HEK293 (cell line): Measurements from ENCODE around the gene ASCC1.

Source experiments
- CTCF ChIA-PET: fragments of 350-600 bp; formaldehyde crosslinking; extraction: SDS; loops from one replicate; lab custom pipeline; 2021; ENCODE audit warnings: antibody characterized with exemption; lab: Yijun Ruan, JAX
- POLR2A ChIA-PET: fragments of 300-600 bp; formaldehyde crosslinking; extraction: SDS; loops from one replicate; lab custom pipeline; 2020; ENCODE audit warnings: antibody characterized with exemption, inconsistent platforms; lab: Yijun Ruan, JAX
- H3K27ac ChIP-seq: fragments of 200-500 bp; sonication (Bioruptor generic); 2 replicates; pipeline ENCODE4 v1.5.1; 2014; ENCODE audit warnings: low read depth, low read length, control low read depth, inconsistent platforms; ENCODE audit errors: extremely low read depth
- H3K36me3 ChIP-seq, 2 experiments: fragments of 200-500 bp in 1 of 2; sonication (Bioruptor generic) in 1 of 2; 1 replicate in 1 of 2; 2 replicates in 1 of 2; pipeline ENCODE4 v1.5.1; 2014 to 2017; ENCODE audit warnings: inconsistent platforms in 2 of 2, low read length in 2 of 2; ENCODE audit not compliant: control insufficient read depth in 2 of 2, insufficient read depth in 1 of 2
- H3K4me1 ChIP-seq: fragments of 200-500 bp; sonication (Bioruptor generic); 2 replicates; pipeline ENCODE4 v1.5.1; 2014; ENCODE audit warnings: mild to moderate bottlenecking, low read length, inconsistent platforms; ENCODE audit not compliant: control insufficient read depth, insufficient read depth
- H3K4me3 ChIP-seq: 2 replicates; pipeline ENCODE4 v1.5.1; 2011; ENCODE audit warnings: low read depth, mild to moderate bottlenecking, control low read depth, low read length, moderate library complexity
- H3K9me3 ChIP-seq: fragments of 200-500 bp; sonication (Bioruptor generic); 2 replicates; pipeline ENCODE4 v1.5.1; 2014; ENCODE audit warnings: low read depth, low read length, inconsistent platforms; ENCODE audit not compliant: control insufficient read depth, insufficient read depth
- GLI4 ChIP-seq: fragments of 450-650 bp; formaldehyde crosslinking; IDR thresholded peaks from 2 replicates; pipeline ENCODE4 v1.5.1; 2016; ENCODE audit warnings: missing biosample characterization, missing genetic modification characterization
- MZF1 ChIP-seq: fragments of 450-650 bp; formaldehyde crosslinking; IDR thresholded peaks from 2 replicates; pipeline ENCODE4 v1.5.1; 2017; ENCODE audit warnings: missing biosample characterization, missing genetic modification characterization, borderline replicate concordance
- SETDB1 ChIP-seq: IDR thresholded peaks from one replicate; pipeline ENCODE4 v1.6.1; 2017; ENCODE audit warnings: mild to moderate bottlenecking, low read length, moderate library complexity, mixed read lengths; ENCODE audit not compliant: insufficient read length
- ZBTB1 ChIP-seq: fragments of 450-650 bp; formaldehyde crosslinking; IDR thresholded peaks from 2 replicates; pipeline ENCODE4 v1.5.1; 2016; ENCODE audit warnings: missing biosample characterization, missing genetic modification characterization
- ZNF10 ChIP-seq: fragments of 450-650 bp; formaldehyde crosslinking; IDR thresholded peaks from 2 replicates; pipeline ENCODE4 v1.5.1; 2017; ENCODE audit warnings: missing biosample characterization, missing genetic modification characterization
- ZNF121 ChIP-seq: fragments of 450-650 bp; formaldehyde crosslinking; IDR thresholded peaks from 2 replicates; pipeline ENCODE4 v1.5.1; 2016; ENCODE audit warnings: missing biosample characterization, missing genetic modification characterization
- ZNF324 ChIP-seq: fragments of 450-650 bp; formaldehyde crosslinking; IDR thresholded peaks from 2 replicates; pipeline ENCODE4 v1.5.1; 2016; ENCODE audit warnings: missing biosample characterization, missing genetic modification characterization
- ZNF341 ChIP-seq: fragments of 450-650 bp; formaldehyde crosslinking; IDR thresholded peaks from 2 replicates; pipeline ENCODE4; 2016; ENCODE audit warnings: low read depth, missing biosample characterization, missing genetic modification characterization
- ZNF426 ChIP-seq: fragments of 450-650 bp; formaldehyde crosslinking; IDR thresholded peaks from 2 replicates; pipeline ENCODE4 v1.5.1; 2017; ENCODE audit warnings: missing biosample characterization, missing genetic modification characterization, mild to moderate bottlenecking, inconsistent platforms, moderate library complexity
- ZNF514 ChIP-seq: fragments of 450-650 bp; formaldehyde crosslinking; IDR thresholded peaks from 2 replicates; pipeline ENCODE4 v1.5.1; 2016; ENCODE audit warnings: missing biosample characterization, missing genetic modification characterization
- ZNF521 ChIP-seq: fragments of 450-650 bp; formaldehyde crosslinking; IDR thresholded peaks from 2 replicates; pipeline ENCODE4 v1.5.1; 2017; ENCODE audit warnings: missing biosample characterization, mild to moderate bottlenecking, missing genetic modification characterization
- ZNF555 ChIP-seq: fragments of 450-650 bp; formaldehyde crosslinking; conservative IDR thresholded peaks from 2 replicates; pipeline ENCODE4 v1.5.1; 2017; ENCODE audit warnings: missing biosample characterization, mild to moderate bottlenecking, missing genetic modification characterization, inconsistent platforms
- ZNF571 ChIP-seq: fragments of 450-650 bp; formaldehyde crosslinking; IDR thresholded peaks from 2 replicates; pipeline ENCODE4 v1.5.0; 2017; ENCODE audit warnings: missing biosample characterization, missing genetic modification characterization
- ZNF623 ChIP-seq: fragments of 450-650 bp; formaldehyde crosslinking; IDR thresholded peaks from 2 replicates; pipeline ENCODE4 v1.5.1; 2016; ENCODE audit warnings: missing biosample characterization, missing genetic modification characterization
- ZNF626 ChIP-seq: fragments of 450-650 bp; sonication (Bioruptor Pico); formaldehyde crosslinking; IDR thresholded peaks from 2 replicates; pipeline ENCODE4 v1.5.1; 2018; ENCODE audit warnings: missing biosample characterization, missing genetic modification characterization, inconsistent platforms
- ZXDB ChIP-seq: fragments of 450-650 bp; formaldehyde crosslinking; IDR thresholded peaks from 2 replicates; pipeline ENCODE4 v1.5.1; 2016; ENCODE audit warnings: missing biosample characterization, missing genetic modification characterization
- TF ChIP-seq, protein P1 (sequence below): sonication (generic); formaldehyde crosslinking; IDR thresholded peaks from 2 replicates; pipeline ENCODE4 v1.8.1; 2022; ENCODE audit warnings: mild to moderate bottlenecking, moderate library complexity, missing genetic modification reagents
- TF ChIP-seq, protein P2 (sequence below): fragments of 450-650 bp; formaldehyde crosslinking; IDR thresholded peaks from 2 replicates; pipeline ENCODE4 v1.5.1; 2016; ENCODE audit warnings: missing biosample characterization, missing genetic modification characterization
- TF ChIP-seq, protein P3 (sequence below): fragments of 450-650 bp; formaldehyde crosslinking; IDR thresholded peaks from 2 replicates; pipeline ENCODE4 v1.5.1; 2016; ENCODE audit warnings: missing biosample characterization, missing genetic modification characterization
- TF ChIP-seq, protein P4 (sequence below): fragments of 450-650 bp; formaldehyde crosslinking; IDR thresholded peaks from 2 replicates; pipeline ENCODE4 v1.5.1; 2016; ENCODE audit warnings: missing biosample characterization, missing genetic modification characterization, low read depth
- TF ChIP-seq, protein P5 (sequence below): fragments of 450-650 bp; formaldehyde crosslinking; IDR thresholded peaks from 2 replicates; pipeline ENCODE4 v1.5.1; 2017; ENCODE audit warnings: missing biosample characterization, missing genetic modification characterization
- TF ChIP-seq, protein P6 (sequence below): fragments of 450-650 bp; formaldehyde crosslinking; IDR thresholded peaks from 2 replicates; pipeline ENCODE4 v1.5.1; 2016; ENCODE audit warnings: missing biosample characterization, missing genetic modification characterization

The ASCC1 gene

DNA sequence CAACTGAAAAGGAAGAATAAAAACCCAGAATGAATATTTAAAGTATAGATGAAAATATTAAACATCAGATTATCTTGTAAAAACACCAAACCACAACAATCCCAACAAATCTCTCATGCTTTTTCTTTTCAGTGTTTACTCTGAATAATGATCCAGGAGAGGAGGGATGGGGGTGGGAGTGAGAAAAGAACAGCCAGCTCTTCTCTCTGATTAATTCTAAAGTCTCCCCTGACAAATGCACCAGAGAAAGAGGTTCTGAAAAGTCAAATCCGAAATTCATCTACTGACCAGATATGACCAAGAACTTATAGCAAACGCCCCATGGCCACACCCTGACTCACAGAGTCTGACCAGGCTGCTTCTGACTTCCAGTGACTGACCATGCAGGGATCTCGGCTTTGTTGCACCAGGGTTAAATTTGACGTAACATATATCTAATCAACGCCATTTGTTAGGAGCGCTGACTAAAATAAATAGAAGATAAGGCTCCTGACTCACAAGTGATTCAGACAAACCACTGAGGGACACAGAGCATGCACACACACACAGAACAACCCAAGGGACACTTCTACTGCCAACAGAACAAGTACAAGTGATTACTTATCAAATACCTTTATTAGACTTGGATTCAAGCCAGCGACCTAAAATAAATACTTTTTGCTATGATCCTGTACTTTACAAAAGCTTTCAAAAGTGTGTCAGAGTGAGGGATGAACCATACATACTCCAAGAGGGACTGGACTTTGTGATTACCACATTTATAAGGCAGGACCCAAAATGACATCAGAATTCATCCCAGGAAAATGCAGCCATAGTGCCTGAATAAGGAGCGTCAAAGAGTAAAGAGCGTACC lies 118.4 kb downstream of the ASCC1 start (continued):
- no peak for TF ChIP-seq ZNF10
- no peak for TF ChIP-seq ZNF514 (tag by site-specific recombination)
- TF ChIP-seq ZNF623 (tag by site-specific recombination) = no peak
- no peak for TF ChIP-seq ZNF571 (tag by site-specific recombination)
- no peak for TF ChIP-seq ZNF555 (tag by site-specific recombination)
- TF ChIP-seq ZNF341 = peak; percentile 95
- TF ChIP-seq, protein P1, sequence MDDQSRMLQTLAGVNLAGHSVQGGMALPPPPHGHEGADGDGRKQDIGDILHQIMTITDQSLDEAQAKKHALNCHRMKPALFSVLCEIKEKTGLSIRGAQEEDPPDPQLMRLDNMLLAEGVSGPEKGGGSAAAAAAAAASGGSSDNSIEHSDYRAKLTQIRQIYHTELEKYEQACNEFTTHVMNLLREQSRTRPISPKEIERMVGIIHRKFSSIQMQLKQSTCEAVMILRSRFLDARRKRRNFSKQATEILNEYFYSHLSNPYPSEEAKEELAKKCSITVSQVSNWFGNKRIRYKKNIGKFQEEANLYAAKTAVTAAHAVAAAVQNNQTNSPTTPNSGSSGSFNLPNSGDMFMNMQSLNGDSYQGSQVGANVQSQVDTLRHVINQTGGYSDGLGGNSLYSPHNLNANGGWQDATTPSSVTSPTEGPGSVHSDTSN = no peak
- peak; percentile 12 for TF ChIP-seq SETDB1
- TF ChIP-seq ZNF426 (tag by site-specific recombination) = no peak
- TF ChIP-seq, protein P2, sequence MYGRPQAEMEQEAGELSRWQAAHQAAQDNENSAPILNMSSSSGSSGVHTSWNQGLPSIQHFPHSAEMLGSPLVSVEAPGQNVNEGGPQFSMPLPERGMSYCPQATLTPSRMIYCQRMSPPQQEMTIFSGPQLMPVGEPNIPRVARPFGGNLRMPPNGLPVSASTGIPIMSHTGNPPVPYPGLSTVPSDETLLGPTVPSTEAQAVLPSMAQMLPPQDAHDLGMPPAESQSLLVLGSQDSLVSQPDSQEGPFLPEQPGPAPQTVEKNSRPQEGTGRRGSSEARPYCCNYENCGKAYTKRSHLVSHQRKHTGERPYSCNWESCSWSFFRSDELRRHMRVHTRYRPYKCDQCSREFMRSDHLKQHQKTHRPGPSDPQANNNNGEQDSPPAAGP (tag by site-specific recombination) = peak; percentile 97
- TF ChIP-seq, protein P3, sequence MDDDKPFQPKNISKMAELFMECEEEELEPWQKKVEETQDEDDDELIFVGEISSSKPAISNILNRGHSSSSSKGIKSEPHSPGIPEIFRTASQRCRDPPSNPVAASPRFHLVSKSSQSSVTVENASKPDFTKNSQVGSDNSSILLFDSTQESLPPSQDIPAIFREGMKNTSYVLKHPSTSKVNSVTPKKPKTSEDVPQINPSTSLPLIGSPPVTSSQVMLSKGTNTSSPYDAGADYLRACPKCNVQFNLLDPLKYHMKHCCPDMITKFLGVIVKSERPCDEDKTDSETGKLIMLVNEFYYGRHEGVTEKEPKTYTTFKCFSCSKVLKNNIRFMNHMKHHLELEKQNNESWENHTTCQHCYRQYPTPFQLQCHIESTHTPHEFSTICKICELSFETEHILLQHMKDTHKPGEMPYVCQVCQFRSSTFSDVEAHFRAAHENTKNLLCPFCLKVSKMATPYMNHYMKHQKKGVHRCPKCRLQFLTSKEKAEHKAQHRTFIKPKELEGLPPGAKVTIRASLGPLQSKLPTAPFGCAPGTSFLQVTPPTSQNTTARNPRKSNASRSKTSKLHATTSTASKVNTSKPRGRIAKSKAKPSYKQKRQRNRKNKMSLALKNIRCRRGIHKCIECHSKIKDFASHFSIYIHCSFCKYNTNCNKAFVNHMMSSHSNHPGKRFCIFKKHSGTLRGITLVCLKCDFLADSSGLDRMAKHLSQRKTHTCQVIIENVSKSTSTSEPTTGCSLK (tag by site-specific recombination) = no peak
- TF ChIP-seq ZNF121 (tag by site-specific recombination) = no peak
- no peak for TF ChIP-seq ZNF521
- no peak for TF ChIP-seq ZNF626 (tag by site-specific recombination)
- TF ChIP-seq, protein P4, sequence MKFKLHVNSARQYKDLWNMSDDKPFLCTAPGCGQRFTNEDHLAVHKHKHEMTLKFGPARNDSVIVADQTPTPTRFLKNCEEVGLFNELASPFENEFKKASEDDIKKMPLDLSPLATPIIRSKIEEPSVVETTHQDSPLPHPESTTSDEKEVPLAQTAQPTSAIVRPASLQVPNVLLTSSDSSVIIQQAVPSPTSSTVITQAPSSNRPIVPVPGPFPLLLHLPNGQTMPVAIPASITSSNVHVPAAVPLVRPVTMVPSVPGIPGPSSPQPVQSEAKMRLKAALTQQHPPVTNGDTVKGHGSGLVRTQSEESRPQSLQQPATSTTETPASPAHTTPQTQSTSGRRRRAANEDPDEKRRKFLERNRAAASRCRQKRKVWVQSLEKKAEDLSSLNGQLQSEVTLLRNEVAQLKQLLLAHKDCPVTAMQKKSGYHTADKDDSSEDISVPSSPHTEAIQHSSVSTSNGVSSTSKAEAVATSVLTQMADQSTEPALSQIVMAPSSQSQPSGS (tag by site-specific recombination) = no peak; the same call in none of the 2 replicates
- peak; percentile 67; the same call in 1 of the 2 replicates for TF ChIP-seq ZBTB1 (tag by site-specific recombination)
- TF ChIP-seq, all 188 proteins: peak for 65

DNA sequence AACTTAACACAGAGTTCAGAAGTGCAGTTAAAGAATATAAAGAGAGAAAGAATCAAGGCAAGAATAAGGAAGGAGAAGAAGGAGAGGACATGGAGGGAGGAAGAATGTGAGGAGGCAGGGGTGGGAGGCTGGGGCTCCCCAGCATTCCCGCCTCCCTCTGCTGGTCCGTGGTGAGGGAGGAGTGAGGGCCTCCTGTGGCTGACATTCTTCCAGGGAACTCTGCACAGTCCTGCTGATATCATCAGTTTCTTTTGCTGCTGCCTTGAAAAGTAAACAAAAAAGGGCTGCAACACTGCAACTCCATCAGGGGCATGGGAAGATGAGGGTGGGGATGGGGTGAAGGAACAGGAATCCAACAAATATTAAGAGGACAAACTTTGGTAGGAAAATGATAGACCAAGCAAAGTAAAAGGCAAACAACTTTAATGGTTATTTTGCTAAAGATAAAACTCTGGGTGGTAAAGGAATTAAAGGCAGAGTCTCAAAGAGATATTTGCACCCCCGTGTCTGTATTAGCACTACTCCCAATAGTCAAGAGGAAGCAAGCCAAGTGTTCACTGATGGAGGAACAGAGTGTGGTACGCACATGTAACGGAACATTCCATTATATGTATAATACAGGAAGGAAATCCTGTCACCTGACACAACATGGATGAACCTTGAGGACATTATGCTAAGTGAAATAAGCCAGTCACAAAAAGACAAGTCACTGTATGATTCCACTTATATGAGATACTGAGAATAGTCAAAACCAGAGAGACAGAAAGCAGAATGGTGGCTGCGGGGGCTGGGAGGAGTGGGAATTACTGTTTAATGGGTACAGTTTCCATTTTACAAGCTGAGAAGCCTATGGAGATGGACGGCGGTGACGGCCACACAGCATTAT lies 119.7 kb downstream of the ASCC1 start:
- CTCF ChIA-PET = interaction anchor here (0.5 kb wide), 1 partner anchor 1950 kb away, joined by 3 read pairs; the partner anchor contains the start of gene TYSND1
- TF ChIP-seq MZF1 = peak; percentile 57; the same call in 1 of the 2 replicates
- TF ChIP-seq, protein P5, sequence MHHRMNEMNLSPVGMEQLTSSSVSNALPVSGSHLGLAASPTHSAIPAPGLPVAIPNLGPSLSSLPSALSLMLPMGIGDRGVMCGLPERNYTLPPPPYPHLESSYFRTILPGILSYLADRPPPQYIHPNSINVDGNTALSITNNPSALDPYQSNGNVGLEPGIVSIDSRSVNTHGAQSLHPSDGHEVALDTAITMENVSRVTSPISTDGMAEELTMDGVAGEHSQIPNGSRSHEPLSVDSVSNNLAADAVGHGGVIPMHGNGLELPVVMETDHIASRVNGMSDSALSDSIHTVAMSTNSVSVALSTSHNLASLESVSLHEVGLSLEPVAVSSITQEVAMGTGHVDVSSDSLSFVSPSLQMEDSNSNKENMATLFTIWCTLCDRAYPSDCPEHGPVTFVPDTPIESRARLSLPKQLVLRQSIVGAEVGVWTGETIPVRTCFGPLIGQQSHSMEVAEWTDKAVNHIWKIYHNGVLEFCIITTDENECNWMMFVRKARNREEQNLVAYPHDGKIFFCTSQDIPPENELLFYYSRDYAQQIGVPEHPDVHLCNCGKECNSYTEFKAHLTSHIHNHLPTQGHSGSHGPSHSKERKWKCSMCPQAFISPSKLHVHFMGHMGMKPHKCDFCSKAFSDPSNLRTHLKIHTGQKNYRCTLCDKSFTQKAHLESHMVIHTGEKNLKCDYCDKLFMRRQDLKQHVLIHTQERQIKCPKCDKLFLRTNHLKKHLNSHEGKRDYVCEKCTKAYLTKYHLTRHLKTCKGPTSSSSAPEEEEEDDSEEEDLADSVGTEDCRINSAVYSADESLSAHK (tag by site-specific recombination) = 0 out of 2 replicates have a peak, but pooled peaks have one; percentile 18
- TF ChIP-seq ZXDB = peak; percentile 71
- TF ChIP-seq, protein P6, sequence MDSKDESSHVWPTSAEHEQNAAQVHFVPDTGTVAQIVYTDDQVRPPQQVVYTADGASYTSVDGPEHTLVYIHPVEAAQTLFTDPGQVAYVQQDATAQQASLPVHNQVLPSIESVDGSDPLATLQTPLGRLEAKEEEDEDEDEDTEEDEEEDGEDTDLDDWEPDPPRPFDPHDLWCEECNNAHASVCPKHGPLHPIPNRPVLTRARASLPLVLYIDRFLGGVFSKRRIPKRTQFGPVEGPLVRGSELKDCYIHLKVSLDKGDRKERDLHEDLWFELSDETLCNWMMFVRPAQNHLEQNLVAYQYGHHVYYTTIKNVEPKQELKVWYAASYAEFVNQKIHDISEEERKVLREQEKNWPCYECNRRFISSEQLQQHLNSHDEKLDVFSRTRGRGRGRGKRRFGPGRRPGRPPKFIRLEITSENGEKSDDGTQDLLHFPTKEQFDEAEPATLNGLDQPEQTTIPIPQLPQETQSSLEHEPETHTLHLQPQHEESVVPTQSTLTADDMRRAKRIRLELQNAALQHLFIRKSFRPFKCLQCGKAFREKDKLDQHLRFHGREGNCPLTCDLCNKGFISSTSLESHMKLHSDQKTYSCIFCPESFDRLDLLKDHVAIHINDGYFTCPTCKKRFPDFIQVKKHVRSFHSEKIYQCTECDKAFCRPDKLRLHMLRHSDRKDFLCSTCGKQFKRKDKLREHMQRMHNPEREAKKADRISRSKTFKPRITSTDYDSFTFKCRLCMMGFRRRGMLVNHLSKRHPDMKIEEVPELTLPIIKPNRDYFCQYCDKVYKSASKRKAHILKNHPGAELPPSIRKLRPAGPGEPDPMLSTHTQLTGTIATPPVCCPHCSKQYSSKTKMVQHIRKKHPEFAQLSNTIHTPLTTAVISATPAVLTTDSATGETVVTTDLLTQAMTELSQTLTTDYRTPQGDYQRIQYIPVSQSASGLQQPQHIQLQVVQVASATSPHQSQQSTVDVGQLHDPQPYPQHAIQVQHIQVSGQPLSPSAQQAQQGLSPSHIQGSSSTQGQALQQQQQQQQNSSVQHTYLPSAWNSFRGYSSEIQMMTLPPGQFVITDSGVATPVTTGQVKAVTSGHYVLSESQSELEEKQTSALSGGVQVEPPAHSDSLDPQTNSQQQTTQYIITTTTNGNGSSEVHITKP = peak; percentile 100
- no peak for TF ChIP-seq GLI4 (tag by site-specific recombination)
- no peak for TF ChIP-seq ZNF324 (tag by site-specific recombination)

More for the DNA sequence above, 119.7 kb downstream of the ASCC1 start:
- peaks cover 0 to 10% of the 10 kb centered on the region in 2 experiments; a peak in 2 of 3 replicates for H3K36me3 ChIP-seq
- no peak overlapping the region for H3K4me3 ChIP-seq
- H3K9me3 ChIP-seq = no peaks in the 10 kb centered on the region
- peaks cover 31% of the 10 kb centered on the region for H3K4me1 ChIP-seq
- POLR2A ChIA-PET = no interaction called here
- H3K27ac ChIP-seq = peak overlapping the region; percentile 78
